ENCODE results near the gene CCL19.

DNA sequence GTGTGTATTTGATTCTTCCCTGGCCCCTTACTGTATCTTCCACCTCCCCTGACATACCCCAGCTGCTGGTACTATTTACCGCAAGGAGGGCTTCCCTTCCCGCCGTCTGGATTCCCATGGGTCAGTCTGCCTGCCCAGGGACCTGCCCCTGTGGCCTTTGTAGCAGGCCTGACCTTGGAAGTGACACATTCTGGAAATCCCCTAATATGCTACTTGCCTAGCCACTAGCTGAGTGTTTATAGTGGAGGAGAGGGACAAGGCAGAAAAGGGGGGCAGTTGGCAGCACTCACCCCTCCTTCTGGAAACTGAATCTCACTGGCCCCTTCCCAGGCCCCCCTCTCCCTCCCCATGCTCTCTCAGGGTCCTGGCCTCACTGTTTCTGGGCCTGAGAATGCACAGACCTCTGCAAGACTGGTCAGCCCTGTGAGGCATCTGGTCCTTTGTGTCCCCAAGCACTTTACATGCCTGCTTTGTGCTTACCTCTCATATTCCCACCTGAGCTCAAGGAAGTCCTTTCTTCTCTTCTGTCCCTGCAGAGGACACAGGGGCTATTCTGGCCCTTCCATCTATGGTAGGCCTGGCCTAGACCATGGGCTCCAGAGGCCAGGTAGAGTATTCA lies 27.0 kb upstream of the CCL19 start:
- TF ChIP-seq, protein P1, sequence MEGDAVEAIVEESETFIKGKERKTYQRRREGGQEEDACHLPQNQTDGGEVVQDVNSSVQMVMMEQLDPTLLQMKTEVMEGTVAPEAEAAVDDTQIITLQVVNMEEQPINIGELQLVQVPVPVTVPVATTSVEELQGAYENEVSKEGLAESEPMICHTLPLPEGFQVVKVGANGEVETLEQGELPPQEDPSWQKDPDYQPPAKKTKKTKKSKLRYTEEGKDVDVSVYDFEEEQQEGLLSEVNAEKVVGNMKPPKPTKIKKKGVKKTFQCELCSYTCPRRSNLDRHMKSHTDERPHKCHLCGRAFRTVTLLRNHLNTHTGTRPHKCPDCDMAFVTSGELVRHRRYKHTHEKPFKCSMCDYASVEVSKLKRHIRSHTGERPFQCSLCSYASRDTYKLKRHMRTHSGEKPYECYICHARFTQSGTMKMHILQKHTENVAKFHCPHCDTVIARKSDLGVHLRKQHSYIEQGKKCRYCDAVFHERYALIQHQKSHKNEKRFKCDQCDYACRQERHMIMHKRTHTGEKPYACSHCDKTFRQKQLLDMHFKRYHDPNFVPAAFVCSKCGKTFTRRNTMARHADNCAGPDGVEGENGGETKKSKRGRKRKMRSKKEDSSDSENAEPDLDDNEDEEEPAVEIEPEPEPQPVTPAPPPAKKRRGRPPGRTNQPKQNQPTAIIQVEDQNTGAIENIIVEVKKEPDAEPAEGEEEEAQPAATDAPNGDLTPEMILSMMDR (IDR thresholded peaks at IDR 0.05), result no peak
- TF ChIP-seq POLR2A (IDR thresholded peaks at IDR 0.05; ENCODE audit: low read depth) (no peak), POLR2AphosphoS5 (IDR thresholded peaks at IDR 0.05) (no peak), EP300 (IDR thresholded peaks at IDR 0.05) (no peak)

All from esophagus muscularis mucosa (tissue), 4 donors.